OCI-M2 (cell line): Measurements from ENCODE around the gene PRAMEF11.
"Not testable (repeated sequence)": the region's sequence is repeated elsewhere in the genome, so short reads cannot be mapped to it uniquely, and the experiment has no call there.

Source experiments
- DNase-seq: peaks from one replicate; lab custom pipeline; 2025; ENCODE audit not compliant: unreplicated experiment; lab: John Stamatoyannopoulos, UW

Gene PRAMEF11

DNA sequence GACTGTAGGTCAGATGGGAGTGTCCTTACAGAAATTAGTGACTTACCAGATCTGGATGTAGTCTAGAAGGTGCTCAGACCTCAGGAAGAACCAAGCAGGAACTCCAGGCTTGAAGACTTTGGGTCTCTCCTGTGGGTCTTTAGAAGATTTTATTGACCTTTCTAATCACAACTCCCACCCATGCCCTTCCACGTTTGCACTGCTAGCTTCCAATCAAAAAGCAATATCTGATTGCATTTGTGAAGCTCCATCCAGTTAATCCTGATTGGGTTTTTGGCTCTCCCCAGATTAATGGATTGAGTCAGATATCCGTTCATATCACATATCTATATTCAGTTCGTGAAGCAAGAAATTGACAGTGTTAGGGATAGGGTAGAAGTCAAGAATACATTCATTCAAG, at the start of gene PRAMEF11:
TSS of gene PRAMEF11 (minus strand) at position 101 of the 400 bp plus-strand sequence. CDS start 2,621 bp downstream, outside the sequence.
- not testable (repeated sequence) for DNase-seq

DNA sequence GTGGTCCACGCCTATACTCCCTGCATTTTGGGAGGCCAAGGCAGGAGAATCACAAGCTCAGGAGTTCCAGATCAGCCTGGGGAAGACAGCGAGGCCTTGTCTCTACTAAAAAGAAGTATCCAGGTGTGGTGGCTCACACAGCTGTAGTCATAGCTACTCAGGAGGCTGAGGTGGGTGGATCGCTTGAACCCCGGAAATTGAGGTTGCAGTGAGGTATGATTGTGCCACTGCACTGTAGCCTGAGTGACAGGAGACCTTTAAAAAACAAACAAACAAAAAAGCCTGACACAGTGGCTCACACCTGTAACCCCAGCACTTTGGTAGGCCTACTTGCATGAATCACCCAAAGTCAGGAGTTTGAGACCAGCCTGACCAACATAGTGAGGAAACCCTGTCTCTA, 47.2 kb upstream of the PRAMEF11 start:
- not testable (repeated sequence) for DNase-seq

DNA sequence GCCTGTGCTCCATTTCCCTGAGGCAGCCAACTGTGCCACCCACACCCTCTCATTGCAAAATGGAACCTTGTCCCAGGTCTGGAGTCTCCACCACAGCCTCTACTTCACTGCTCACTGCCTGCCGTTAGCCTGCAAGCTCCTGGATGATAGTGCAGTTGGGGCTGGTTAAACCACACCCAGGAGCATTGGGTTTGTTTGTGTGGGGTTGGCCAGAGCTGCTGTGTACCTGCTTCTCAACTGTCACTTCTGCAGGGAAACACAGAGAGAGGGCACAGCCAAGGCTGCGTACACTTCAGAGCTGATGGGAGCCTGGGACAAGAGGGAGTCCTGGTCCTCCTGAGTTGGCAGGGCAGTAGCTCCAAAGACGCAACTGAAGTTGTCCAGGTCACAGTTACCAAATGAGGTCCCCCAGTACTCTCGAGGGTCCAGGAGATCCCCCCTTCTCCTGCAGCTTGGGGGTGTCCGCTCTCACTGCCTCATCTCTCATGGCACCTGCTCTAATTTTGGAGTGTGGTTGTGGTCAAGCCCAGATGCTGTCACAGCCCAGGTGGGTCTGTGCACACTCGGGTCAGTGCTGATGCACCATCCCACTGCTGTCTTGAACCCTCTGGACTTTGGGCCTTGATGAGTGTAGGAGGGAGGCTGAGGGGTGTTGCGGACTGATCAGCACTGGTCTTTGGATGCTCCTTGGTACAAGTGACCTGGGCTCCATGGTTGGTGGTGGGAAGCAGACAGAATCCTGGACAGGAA, 32.1 kb upstream of the PRAMEF11 start:
- not testable (repeated sequence) for DNase-seq

DNA sequence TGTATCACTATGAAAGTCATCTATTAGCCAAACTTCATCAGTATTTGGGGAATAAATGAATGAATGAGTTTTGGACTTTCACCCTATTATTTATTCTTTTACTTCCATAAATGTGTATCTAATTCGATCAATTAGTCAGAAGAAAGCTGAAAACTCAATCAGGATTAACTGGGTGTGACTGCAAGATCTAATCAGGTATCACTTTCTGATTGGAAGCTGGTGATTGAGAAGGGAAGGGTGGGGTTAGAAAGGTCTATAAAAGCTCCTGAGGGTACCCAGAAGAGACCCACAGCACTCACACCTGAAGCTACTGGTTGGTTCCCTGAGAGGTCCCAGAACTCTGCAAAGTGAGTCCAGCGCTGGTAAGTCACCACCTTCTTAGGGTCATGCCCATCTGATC, 25.6 kb upstream of the PRAMEF11 start, which contains the start of gene PRAMEF2:
TSS of gene PRAMEF2 (plus strand) at position 301 of the 400 bp plus-strand sequence. CDS start 1,924 bp downstream, outside the sequence.
- DNase-seq = not testable (repeated sequence)

DNA sequence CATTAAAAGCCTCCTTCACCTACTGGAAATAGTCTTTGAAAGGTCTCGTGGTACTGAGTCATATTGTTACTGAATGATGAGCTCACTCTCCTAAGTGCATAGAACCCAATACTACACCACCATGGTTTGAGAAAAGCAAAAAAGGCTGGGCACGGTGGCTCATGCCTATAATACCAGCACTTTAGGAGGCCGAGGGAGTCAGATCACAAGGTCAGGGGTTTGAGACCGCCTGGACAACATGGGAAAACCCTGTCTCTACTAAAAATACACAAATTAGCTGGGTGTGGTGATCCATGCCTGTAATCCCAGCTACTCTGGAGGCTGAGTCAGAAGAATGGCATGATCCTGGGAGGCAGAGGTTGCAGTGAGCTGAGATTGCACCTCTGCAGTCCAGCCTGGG, 20.6 kb upstream of the PRAMEF11 start:
- DNase-seq = no peak

DNA sequence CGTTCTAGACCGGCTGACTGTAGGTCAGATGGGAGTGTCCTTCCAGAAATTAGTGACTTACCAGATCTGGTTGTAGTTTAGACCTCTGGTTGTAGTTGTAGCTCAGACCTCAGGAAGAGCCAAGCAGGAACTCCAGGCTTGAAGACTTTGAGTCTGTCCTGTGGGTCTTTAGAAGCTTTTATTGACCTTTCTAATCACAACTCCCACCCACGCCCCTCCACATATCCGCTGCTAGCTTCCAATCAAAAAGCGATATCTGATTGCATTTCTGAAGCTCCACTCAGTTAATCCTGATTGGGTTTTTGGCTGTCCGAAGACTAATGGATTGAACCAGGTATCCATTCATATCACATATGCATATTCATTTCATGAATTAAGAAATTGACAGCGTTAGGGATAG, 17.4 kb upstream of the PRAMEF11 start, which contains the start of gene HNRNPCL1:
TSS of gene HNRNPCL1 (minus strand) at position 101 of the 400 bp plus-strand sequence. CDS start 431 bp downstream, outside the sequence.
- not testable (repeated sequence) for DNase-seq

DNA sequence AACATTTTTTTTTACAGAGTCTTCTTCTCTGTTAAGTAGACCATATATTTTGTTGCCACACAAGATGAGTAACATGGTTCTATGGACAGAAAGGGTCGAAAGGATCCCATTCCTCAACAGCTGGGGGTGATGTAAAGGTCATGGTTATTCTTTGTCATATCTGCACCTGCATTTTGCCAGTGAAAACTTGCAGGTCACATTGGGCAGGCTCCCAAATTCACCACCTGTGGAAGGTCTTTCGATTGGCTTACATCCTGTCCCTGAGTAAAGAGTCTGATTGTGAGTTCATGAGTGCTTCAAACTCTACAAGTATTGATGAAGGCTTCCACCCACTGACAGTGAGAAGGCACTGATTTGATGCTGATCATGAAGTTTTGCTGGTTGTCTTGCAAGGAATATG, 2.0 kb upstream of the PRAMEF11 start:
- not testable (repeated sequence) for DNase-seq

DNA sequence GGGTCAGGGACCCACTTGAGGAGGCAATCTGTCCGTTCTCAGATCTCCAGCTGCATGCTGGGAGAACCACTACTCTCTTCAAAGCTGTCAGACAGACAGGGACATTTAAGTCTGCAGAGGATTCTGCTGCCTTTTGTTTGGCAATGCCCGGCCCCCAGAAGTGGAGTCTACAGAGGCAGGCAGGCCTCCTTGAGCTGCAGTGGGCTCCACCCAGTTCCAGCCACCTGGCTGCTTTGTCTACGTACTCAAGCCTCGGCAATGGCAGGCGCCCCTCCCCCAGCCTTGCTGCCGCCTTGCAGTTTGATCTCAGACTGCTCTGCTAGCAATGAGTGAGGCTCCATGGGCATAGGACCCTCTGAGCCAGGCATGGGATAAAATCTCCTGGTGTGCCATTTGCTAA, 12.1 kb downstream of the PRAMEF11 start:
- not testable (repeated sequence) for DNase-seq

DNA sequence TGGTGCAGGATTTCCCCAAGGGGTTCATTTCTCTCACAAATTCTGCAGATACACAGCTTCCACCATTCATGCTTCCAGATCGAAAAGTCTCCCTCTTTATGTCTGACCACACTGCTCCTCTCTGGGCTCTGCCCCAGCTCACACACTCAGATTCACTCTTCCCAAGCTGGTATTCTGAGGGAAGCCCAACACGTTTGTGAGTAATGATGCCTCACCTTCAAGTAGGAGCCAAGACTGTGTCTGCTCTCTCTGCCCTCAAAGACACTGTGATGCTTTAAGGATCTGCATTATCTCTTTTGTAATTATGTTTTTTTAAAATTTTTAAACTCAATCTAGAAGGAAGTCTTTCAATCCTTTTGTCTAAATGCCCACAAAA, 19.8 kb downstream of the PRAMEF11 start:
- DNase-seq = no peak

DNA sequence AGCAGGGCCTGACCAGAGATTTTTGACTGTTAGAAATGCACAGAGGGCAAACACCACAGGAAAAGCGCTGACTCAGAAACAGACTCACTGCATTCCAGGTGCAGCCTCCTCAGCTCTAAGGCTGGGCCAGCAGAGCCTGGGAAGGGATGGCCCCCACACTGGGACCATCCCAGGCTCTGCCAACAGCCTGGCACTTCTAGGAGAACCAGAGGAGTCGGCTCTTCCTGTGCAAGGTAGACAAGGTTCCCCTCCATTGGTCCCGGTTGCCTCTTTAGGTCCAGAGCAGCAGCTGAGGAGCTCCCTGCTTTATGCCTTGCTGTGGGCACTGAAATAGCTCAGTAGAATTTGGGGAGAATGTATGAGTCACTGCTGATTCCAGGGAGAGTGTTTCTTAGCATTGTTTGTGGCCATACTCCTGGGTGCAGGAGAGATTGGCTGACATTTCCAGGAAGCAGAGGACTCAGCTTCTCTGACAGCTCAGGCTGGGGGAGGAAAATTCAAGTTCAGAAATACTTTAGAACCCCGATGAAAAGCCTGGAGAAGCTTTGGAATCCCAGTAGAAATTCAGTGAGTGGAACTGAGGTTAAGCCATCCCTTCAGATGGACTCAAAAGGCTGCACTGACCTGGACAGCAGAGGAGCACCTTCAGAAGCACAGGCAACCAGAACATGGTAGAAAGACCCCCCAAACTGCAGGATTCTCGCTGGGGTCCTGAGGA, 20.4 kb downstream of the PRAMEF11 start:
- DNase-seq = no peak

DNA sequence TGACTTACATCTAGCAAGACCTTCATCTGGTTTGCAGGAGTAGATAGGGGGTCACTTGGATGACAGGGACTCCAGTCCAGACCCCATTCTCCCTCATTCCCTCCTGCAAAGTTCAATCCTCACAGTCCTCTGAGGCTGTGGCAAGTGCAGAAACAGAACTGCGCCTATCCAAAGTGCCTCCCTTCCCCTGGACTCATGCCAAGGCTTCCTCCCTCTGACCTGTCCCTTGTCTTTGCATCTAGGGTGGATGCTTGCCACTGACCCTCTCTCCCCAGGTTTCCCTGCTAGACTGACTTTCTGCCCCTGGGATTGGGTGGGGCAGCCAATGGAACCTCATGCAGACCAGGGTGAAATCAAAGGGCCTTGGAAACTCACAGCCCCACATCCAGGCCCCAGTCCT, 21.3 kb downstream of the PRAMEF11 start:
- no peak for DNase-seq

DNA sequence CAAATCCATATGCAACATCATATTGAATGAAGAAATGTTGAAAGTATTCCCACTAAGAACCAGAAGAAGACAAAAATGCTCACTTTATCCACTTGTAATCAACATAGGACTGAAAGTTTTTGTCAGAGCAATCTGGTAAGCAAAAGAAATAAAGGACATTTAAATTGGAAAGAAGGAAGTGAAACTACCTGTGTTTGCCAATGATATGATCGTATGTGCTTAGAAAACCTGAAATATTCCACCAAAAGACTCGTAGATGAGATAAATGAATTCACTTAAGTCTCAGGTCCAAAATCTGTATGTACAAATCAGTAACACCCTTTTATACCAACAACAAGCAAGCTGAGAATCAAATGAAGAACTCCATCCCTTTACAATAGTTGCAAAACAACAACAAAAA, 31.5 kb downstream of the PRAMEF11 start:
- DNase-seq = no peak

DNA sequence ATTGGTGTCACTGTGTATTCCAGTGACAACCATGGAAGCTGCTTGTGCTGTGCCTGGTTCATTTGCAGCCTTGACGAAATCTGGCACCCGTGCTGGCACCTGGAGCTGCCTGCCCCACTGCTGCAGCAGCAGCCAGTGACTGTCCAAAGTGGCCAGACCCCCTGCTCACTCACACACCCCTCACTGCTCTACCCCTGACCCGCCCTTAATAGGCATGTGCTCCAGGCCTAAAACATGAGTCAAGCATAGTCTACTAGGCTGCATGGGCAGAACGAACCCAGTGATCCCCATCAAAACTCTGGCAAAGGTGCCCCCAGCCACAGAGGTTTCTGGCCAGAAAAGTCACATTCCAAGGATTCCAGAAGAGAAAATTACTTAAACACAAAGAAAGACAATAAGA, 32.3 kb downstream of the PRAMEF11 start:
- DNase-seq = no peak

DNA sequence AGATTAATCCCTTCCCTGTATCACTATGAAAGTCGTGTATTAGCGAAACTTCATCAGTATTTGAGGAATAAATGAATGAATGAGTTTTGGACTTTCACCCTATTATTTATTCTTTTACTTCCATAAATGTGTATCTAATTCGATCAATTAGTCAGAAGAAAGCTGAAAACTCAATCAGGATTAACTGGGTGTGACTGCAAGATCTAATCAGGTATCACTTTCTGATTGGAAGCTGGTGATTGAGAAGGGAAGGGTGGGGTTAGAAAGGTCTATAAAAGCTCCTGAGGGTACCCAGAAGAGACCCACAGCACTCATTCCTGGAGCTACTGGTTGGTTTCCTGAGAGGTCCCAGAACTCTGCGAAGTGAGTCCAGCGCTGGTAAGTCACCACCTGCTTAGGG, 40.1 kb downstream of the PRAMEF11 start, which contains the start of gene PRAMEF1:
TSS of gene PRAMEF1 (plus strand) at position 301 of the 400 bp plus-strand sequence. CDS start 1,831 bp downstream, outside the sequence.
- not testable (repeated sequence) for DNase-seq

DNA sequence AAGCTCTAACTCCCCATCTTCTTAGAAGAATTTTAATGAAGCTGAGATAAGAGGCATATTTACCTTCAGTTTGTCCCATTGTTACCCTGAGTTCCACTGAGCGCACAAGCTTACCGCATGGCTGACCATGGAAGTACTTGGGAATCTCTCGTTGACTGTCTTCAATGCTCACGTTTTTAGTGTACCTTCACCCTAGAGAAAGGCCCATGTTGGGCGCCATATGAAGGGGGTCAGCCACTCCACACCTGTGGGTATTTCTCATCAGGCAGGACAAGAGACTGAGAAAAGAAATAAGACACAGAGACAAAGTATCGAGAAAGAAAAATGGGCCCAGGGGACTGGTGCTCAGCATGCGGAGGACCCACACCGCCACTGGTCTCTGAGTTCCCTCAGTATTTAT, 46.5 kb downstream of the PRAMEF11 start:
- not testable (repeated sequence) for DNase-seq

DNA sequence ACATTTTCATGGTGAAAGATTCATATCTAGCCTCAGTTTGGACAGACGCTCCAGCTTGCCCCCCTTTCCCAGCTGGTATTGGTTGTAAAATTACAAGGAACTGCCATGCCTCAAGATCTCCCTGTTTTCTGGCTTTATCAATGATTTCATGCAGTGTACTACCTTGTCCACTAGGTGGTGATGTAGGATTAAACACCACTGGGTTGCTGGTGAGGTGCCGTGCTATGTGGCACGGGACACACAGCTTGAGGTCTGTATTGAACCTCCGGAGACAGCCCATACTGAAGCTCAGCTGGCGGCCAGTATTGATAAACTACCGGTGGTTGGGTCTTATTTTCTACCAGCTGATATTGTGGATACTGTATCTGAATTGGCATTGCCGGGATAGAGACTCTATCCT, 47.4 kb downstream of the PRAMEF11 start:
- not testable (repeated sequence) for DNase-seq

DNA sequence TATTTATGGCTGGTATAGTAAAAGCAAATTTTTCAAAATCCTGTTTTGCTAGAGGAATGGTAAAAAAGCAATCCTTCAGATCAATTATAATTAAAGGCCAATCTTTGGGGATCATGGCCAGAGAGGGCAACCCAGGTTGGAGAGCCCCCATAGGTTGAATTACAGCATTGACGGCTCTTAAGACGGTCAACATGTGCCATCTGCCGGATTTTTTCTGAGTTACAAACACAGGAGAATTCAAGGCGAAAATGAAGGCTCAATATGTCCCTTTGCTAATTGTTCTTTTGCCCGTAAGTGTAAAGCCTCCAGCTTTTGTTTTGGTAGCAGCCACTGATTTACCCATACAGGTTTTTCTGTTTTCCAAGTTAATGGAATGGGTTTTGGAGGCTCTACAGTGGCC, 49.7 kb downstream of the PRAMEF11 start:
- DNase-seq = not testable (repeated sequence)

DNA sequence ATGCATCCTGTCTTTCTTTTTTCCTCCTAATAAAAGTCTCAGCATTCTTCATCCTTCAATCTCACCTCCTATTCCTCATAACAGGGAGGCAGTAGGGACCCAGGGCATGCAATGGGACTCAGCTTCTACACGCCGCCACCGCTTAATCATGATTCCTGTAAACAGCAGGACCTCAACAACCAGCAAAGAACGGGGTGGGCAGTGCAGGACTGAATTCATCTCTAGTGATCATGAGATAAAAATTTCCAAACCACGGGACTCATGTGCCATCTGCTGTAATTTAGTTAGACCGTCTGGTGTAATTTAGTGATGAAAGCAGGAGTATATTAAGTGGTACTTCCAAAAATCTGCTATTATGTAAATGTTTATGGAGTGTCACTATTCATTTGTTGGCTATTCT, 52.3 kb downstream of the PRAMEF11 start:
- DNase-seq = no peak

DNA sequence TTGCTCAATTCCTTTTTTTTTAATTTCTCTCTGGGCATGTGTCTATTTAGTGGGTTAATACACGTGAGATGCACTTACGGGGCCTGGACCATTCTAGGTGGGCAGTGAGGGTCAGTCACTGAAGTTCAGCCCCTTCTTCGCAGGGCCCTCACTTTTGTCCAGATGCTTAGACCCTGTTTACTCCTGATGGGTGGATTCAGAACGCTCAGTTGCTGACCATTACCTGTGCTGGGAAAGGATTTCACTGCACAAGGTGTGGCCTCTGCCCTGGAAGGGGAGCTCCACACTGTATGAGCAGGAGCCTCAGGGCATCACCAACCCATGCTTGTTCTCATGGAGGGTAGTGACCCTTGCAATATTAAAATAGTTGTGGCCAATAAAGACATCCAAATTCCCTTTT, 53.1 kb downstream of the PRAMEF11 start:
- no peak for DNase-seq

DNA sequence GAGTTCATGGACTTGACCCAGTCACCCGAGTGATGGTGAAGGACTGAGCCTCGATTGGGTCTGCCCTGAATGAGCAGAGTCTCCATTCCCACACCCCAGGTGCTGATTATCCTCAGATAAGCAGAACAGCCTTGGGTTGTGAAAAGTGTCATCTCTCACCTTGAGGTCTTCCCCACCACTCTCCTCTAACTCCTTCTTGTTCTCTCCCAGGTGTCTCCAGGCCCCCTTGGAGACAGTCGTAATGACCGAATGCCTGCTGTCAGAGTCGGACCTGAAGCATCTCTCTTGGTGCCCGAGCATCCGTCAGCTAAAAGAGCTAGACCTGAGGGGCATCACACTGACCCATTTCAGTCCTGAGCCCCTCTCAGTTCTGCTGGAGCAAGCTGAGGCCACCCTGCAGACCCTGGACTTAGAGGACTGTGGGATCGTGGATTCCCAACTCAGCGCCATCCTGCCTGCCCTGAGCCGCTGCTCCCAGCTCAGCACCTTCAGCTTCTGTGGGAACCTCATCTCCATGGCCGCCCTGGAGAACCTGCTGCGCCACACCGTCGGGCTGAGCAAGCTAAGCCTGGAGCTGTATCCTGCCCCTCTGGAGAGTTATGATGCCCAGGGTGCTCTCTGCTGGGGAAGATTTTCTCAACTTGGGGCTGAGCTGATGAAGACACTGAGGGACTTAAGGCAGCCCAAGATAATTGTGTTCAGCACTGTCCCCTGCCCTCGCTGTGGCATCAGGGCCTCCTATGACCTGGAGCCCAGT, 54.2 kb downstream of the PRAMEF11 start:
- DNase-seq = no peak

DNA sequence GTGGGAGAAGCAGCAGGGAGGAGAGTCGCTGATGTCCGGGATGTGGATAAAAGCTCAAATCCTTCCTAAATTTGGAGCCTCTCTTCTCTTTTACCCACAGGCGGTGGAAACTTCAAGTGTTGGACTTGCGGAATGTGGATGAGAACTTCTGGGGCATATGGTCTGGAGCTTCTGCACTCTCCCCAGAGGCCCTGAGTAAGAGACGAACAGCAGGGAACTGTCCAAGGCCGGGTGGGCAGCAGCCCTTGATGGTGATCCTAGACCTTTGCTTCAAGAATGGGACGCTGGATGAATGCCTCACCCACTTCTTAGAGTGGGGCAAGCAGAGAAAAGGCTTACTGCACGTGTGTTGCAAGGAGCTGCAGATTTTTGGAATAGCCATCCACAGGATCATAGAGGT, 55.8 kb downstream of the PRAMEF11 start:
- DNase-seq = no peak
